A673 (cell line): Measurements from ENCODE around the gene CPEB4.

Experiments used
- EZH2 ChIP-seq: fragments of 200-600 bp; sonication (generic); IDR thresholded peaks from 2 replicates; pipeline ENCODE4 v1.6.1; 2017; ENCODE audit warnings: borderline replicate concordance, low read depth, mild to moderate bottlenecking, mixed read lengths, antibody characterized with exemption, low read length; ENCODE audit not compliant: poor library complexity, severe bottlenecking
- TF ChIP-seq, protein P1 (sequence below): fragments of 300-800, 200-600 bp; sonication (generic); conservative IDR thresholded peaks from 2 replicates; pipeline ENCODE4 v1.5.1; 2017; ENCODE audit warnings: low read depth, mild to moderate bottlenecking, antibody characterized with exemption, low read length, moderate library complexity, mixed read lengths

DNA sequence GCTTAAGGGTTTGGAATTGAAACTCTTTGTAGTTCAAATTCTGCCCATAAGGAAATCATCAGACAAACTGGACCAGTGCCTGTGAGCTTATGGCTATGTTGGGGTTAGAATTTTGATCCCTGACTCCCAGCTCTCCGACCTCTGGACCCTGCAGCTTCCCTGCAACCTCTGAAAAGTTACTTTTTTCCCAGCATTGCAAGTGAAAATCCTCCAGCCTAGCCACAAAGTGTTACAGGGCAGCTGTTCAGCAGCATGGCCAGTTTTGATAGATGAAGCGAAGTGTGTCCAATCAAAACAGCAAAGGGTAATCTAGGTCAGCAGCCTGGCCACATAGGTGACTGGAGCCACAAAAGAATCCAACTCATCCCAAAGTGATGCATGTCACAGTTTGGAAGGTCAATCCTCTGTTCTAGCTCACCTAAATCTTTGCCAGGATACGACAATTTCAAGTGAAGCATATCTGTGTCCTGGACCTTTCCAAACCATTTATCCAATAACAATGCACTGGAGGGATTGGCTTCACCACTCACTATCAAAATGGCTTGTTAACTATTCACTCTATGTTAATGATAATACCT lies 4.7 kb upstream of the CPEB4 start:
- TF ChIP-seq, protein P1, sequence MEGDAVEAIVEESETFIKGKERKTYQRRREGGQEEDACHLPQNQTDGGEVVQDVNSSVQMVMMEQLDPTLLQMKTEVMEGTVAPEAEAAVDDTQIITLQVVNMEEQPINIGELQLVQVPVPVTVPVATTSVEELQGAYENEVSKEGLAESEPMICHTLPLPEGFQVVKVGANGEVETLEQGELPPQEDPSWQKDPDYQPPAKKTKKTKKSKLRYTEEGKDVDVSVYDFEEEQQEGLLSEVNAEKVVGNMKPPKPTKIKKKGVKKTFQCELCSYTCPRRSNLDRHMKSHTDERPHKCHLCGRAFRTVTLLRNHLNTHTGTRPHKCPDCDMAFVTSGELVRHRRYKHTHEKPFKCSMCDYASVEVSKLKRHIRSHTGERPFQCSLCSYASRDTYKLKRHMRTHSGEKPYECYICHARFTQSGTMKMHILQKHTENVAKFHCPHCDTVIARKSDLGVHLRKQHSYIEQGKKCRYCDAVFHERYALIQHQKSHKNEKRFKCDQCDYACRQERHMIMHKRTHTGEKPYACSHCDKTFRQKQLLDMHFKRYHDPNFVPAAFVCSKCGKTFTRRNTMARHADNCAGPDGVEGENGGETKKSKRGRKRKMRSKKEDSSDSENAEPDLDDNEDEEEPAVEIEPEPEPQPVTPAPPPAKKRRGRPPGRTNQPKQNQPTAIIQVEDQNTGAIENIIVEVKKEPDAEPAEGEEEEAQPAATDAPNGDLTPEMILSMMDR = no peak
- no peak for TF ChIP-seq EZH2
